ENCODE data around the gene CASP6. TPM values are rescaled to one million over a fixed set of nuclear protein-coding genes. Genes with fewer than 3 reads are reported as not detected.

The CASP6 gene
- polyA plus RNA-seq, 3 donors = 37.2 to 45.4 (median 37.4) TPM

- no peak for DNase-seq (ENCODE audit: extremely low read depth in 1 of 11, low read depth in 9 of 11, low spot score in 4 of 11)
Observed at GRCh38 chr4:109645874-109646710, 57.2 kb downstream of the CASP6 start.

- DNase-seq (ENCODE audit: extremely low read depth in 1 of 11, low read depth in 9 of 11, low spot score in 4 of 11) = no peak
Observed at GRCh38 chr4:109640644-109641043, 62.6 kb downstream of the CASP6 start.

Other genes with a start within 250 kb of the CASP6 start
- 10 to 100 TPM in 2 of 3 donors, 1 to 10 TPM in 1; 9.1 to 10.9 (median 10.8) TPM for gene MCUB, start 143.2 kb downstream of the CASP6 start, polyA plus RNA-seq (ENCODE audit: insufficient read length in 3 of 3)
- 10 to 100 TPM; 26.9 to 35.4 (median 28.5) TPM for gene PLA2G12A, start 26.6 kb upstream of the CASP6 start, polyA plus RNA-seq (ENCODE audit: insufficient read length in 3 of 3)
- 10 to 100 TPM; 76.1 to 85.5 (median 83.3) TPM for gene CFI, start 98.6 kb upstream of the CASP6 start, polyA plus RNA-seq (ENCODE audit: insufficient read length in 3 of 3)
- gene GAR1, start 112.3 kb upstream of the CASP6 start, polyA plus RNA-seq (ENCODE audit: insufficient read length in 3 of 3) = 10 to 100 TPM; 34.7 to 49.8 (median 42.8) TPM
- gene RRH, start 124.5 kb upstream of the CASP6 start, polyA plus RNA-seq (ENCODE audit: insufficient read length in 3 of 3) = under 1 TPM; 0.34 to 0.74 (median 0.43) TPM
- gene LRIT3, start 144.7 kb upstream of the CASP6 start, polyA plus RNA-seq (ENCODE audit: insufficient read length in 3 of 3) = under 1 TPM; 0.42 to 0.84 (median 0.71) TPM
- 1 to 10 TPM; 2.0 to 8.4 (median 3.1) TPM for gene EGF, start 209.4 kb upstream of the CASP6 start, polyA plus RNA-seq (ENCODE audit: insufficient read length in 3 of 3)